HepG2 (cell line): Measurements from ENCODE around the gene CCDC88C. TPM values are rescaled to one million over a fixed set of nuclear protein-coding genes. Genes with fewer than 3 reads are reported as not detected.

Source experiments
- ATAC-seq: fragments of 200-7000 bp; cut with Tn5 transposase; 3 replicates; pipeline ENCODE4 v1.9.1; 2020; ENCODE audit warnings: mild to moderate bottlenecking, moderate library complexity
- BruUV-seq: library from RNA; stranded (reverse); fragments of 400-500 nt; replicated peaks from 2 replicates; lab custom pipeline; 2021; lab: Mats Ljungman, UMichigan
- CTCF ChIA-PET: fragments of 300-600 bp; formaldehyde crosslinking; extraction: SDS; loops from one replicate; lab custom pipeline; 2021; ENCODE audit warnings: low total read pairs, inconsistent platforms, low intra/inter-chr PET ratio; lab: Yijun Ruan, JAX
- POLR2A ChIA-PET: fragments of 350-600 bp; sonication (Branson Sonifier 250); formaldehyde crosslinking; loops from one replicate; lab custom pipeline; 2020; ENCODE audit warnings: antibody characterized with exemption, inconsistent platforms; lab: Yijun Ruan, JAX
- DNase-seq: peaks from one replicate; pipeline ENCODE4 v3.0.0-alpha.2; 2015; ENCODE audit warnings: low spot score
- FAIRE-seq: peaks from 3 replicates; lab custom pipeline; 2011; peaks lifted over from hg19 to GRCh38; lab: Jason Lieb, UNC
- H2AFZ ChIP-seq: one replicate; pipeline ENCODE4 v1.6.1; 2011; ENCODE audit warnings: low read length, inconsistent platforms
- H3K27ac ChIP-seq: fragments of 300-600 bp; 3 replicates; pipeline ENCODE4 v1.8.0; 2011; ENCODE audit warnings: mixed run types, mild to moderate bottlenecking, mixed read lengths, low read length, inconsistent platforms; ENCODE audit not compliant: insufficient read depth; ENCODE audit errors: extremely low read length
- H3K27me3 ChIP-seq, 2 experiments: fragments of 200-600 bp in 1 of 2; 2 replicates in 1 of 2; 3 replicates in 1 of 2; pipeline versions ENCODE4 v1.6.0 to v1.8.0; 2011; ENCODE audit warnings: low read length in 2 of 2, mild to moderate bottlenecking in 2 of 2, moderate library complexity in 2 of 2, inconsistent platforms in 1 of 2; ENCODE audit not compliant: insufficient read depth in 2 of 2, control insufficient read depth in 1 of 2
- H3K36me3 ChIP-seq, 2 experiments: fragments of 200-600 bp in 1 of 2; replicated peaks in 1 of 2; 2 replicates in 1 of 2; 3 replicates in 1 of 2; pipeline versions ENCODE4 v1.5.1 to v1.8.0; 2011; ENCODE audit warnings: low read length in 2 of 2, inconsistent platforms in 1 of 2; ENCODE audit not compliant: insufficient read depth in 2 of 2, control insufficient read depth in 1 of 2
- H3K4me1 ChIP-seq: 2 replicates; pipeline ENCODE4 v1.5.1; 2012; ENCODE audit warnings: low read length, inconsistent platforms; ENCODE audit not compliant: insufficient read depth
- H3K4me2 ChIP-seq: 2 replicates; pipeline ENCODE4 v1.6.0; 2011; ENCODE audit warnings: low read depth, low read length, inconsistent platforms
- H3K4me3 ChIP-seq, 3 experiments: fragments of 200-600 bp in 1 of 3; sonication (generic), shearing (Covaris generic) in 1 of 3; replicated peaks in 1 of 3; 2 replicates each; pipeline ENCODE4 v1.5.1; 2011 to 2016; ENCODE audit warnings: low read length in 3 of 3, inconsistent platforms in 2 of 3, low read depth in 2 of 3, mild to moderate bottlenecking in 2 of 3, control low read depth in 1 of 3, mixed read lengths in 1 of 3; ENCODE audit not compliant: insufficient read depth in 1 of 3
- H3K79me2 ChIP-seq: one replicate; pipeline ENCODE4 v1.6.1; 2011; ENCODE audit warnings: low read length, inconsistent platforms; ENCODE audit not compliant: insufficient read depth
- H3K9ac ChIP-seq: 2 replicates; pipeline ENCODE4 v1.6.0; 2011; ENCODE audit warnings: mild to moderate bottlenecking, low read depth, low read length, inconsistent platforms; ENCODE audit not compliant: insufficient read depth
- H3K9me3 ChIP-seq: 2 replicates; pipeline ENCODE4 v1.5.1; 2012; ENCODE audit warnings: mild to moderate bottlenecking, low read length
- H4K20me1 ChIP-seq: 2 replicates; pipeline ENCODE4 v1.6.0; 2011; ENCODE audit warnings: inconsistent platforms, mild to moderate bottlenecking, low read length, moderate library complexity; ENCODE audit not compliant: insufficient read depth
- HCFC1 ChIP-seq: fragments of 150-350 bp; IDR thresholded peaks from 2 replicates; pipeline ENCODE4 v1.6.1; 2014; ENCODE audit warnings: low read depth, low read length
- HOXA9 ChIP-seq: sonication (generic); formaldehyde crosslinking; IDR thresholded peaks from 2 replicates; pipeline ENCODE4 v1.8.1; 2022; ENCODE audit warnings: missing genetic modification reagents, mild to moderate bottlenecking, moderate library complexity, borderline replicate concordance
- ISX ChIP-seq: sonication (generic); formaldehyde crosslinking; conservative IDR thresholded peaks from 2 replicates; pipeline ENCODE4 v1.5.0; 2020; ENCODE audit warnings: missing genetic modification reagents
- RARA ChIP-seq: IDR thresholded peaks from 2 replicates; pipeline ENCODE4 v1.6.1; 2016; ENCODE audit warnings: missing genetic modification reagents, missing compliant biosample characterization
- REL ChIP-seq: sonication (generic); formaldehyde crosslinking; conservative IDR thresholded peaks from 2 replicates; pipeline ENCODE4 v1.8.0; 2022; ENCODE audit warnings: mild to moderate bottlenecking, missing genetic modification reagents, moderate library complexity
- TSC22D2 ChIP-seq: sonication (generic); formaldehyde crosslinking; IDR thresholded peaks from 2 replicates; pipeline ENCODE4 v1.5.1; 2020; ENCODE audit warnings: missing genetic modification reagents, mild to moderate bottlenecking, borderline replicate concordance
- ZNF234 ChIP-seq: sonication (generic); formaldehyde crosslinking; conservative IDR thresholded peaks from 2 replicates; pipeline ENCODE4 v1.5.1; 2020; ENCODE audit warnings: mild to moderate bottlenecking, missing genetic modification reagents
- ZNF235 ChIP-seq: sonication (generic); formaldehyde crosslinking; IDR thresholded peaks from 2 replicates; pipeline ENCODE4 v1.8.1; 2023; ENCODE audit warnings: mild to moderate bottlenecking, missing genetic modification reagents, borderline replicate concordance
- ZNF615 ChIP-seq: sonication (generic); formaldehyde crosslinking; IDR thresholded peaks from 2 replicates; pipeline ENCODE4 v1.5.0; 2020; ENCODE audit warnings: mild to moderate bottlenecking, missing genetic modification reagents, borderline replicate concordance
- WGBS: methylation state at CpG from one replicate; pipeline ENCODE4 v1.1.6; 2017; ENCODE audit warnings: low lambda C conversion rate; 5-methylcytosine and 5-hydroxymethylcytosine counted together
- in situ Hi-C: cut with HindIII; loops from 2 replicates; pipeline ENCODE4 v1.10.0; 2017; ENCODE audit warnings: low pct_unique_long_range_greater_than_20kb; ENCODE audit not compliant: extremely low pct_ligation_motif_present
- intact Hi-C: fragments of 100-400 bp; cut with micrococcal nuclease; formaldehyde crosslinking; loops from one replicate; pipeline ENCODE4 v1.10.0; 2022; ENCODE audit not compliant: unreplicated experiment
- polyA plus RNA-seq, 8 experiments: library from polyadenylated mRNA; depleted of rRNA in 3 of 8; stranded (reverse) in 7 of 8; unstranded in 1 of 8; fragments of >200 nt; fragmentation: Illumina TruSeq in 4 of 8; extraction: Trizol in 4 of 8; gene quantifications; 2 replicates each; pipeline versions ENCODE4 v1.2.1 to v1.2.3, GENCODE V29; 2011 to 2016; ENCODE audit warnings: low read depth in 4 of 8, missing spikeins in 1 of 8, mixed read lengths in 1 of 8; ENCODE audit not compliant: insufficient read depth in 1 of 8
- total RNA-seq, 5 experiments: library from RNA; depleted of rRNA; stranded (reverse); fragments of >200 nt; fragmentation: Illumina TruSeq; extraction: Trizol; gene quantifications; 2 replicates each; pipeline ENCODE4 v1.2.3, GENCODE V29; 2016; ENCODE audit warnings: low read depth in 1 of 5
- TF ChIP-seq, protein P1 (sequence below): sonication (generic); formaldehyde crosslinking; IDR thresholded peaks from 2 replicates; pipeline ENCODE4 v1.4.0; 2020; ENCODE audit warnings: mild to moderate bottlenecking, missing genetic modification reagents

CCDC88C gene
- total and polyA plus RNA-seq, 2 of the 13 experiments (the other 11 are each of a cell fraction or from before 2014, with no cell fraction given), result 3.6 to 11.7 TPM

DNA sequence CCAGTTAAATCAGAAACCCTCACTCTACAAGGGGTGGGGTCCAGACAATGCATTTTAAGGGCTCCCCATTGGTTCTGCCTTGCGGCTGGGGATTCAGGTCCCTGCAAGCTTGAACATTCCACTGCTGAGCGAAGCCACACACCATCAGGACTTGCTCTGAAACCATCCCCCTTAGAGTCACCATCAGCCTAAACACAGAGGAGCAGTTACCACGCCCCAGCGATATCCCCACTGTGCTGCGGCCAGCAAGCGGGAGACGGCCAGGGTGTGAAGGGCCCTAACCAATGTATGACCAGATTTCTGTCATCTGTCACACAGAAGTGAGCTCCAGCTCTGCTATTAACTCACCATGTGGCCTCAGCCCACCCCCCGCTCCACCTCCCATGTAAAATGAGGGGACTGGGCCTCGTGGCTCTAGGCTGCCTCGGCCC lies 29.7 kb downstream of the CCDC88C start:
- Histone ChIP-seq H3K27ac (no peak overlapping the region), H3K79me2 (peaks cover 16% of the 10 kb centered on the region), H3K36me3 (no peaks in the 10 kb centered on the region; a peak in 1 of 5 replicates), H3K4me3 (no peak overlapping the region), H2AFZ (no peak overlapping the region), H3K4me2 (no peak overlapping the region), H4K20me1 (no peaks in the 10 kb centered on the region), H3K9ac (no peak overlapping the region), H3K9me3 (no peaks in the 10 kb centered on the region), H3K4me1 (peaks cover 35% of the 10 kb centered on the region), H3K27me3 (no peaks in the 10 kb centered on the region)
- DNase-seq (no peak), FAIRE-seq (no peak), ATAC-seq (no peak)
- intact Hi-C loops, result no loop called here
- 98% methylated on average over 9 of the region's 10 CpGs for WGBS
- no TSS peak for BruUV-seq
- in situ Hi-C loops, result no loop called here
- CTCF ChIA-PET, result no interaction called here
- POLR2A ChIA-PET, result no interaction called here
- TF ChIP-seq REL, result no peak
- TF ChIP-seq HOXA9 (CRISPR knock-in tag), result no peak
- no peak for TF ChIP-seq HCFC1
- no peak for TF ChIP-seq ZNF615 (CRISPR knock-in tag)
- TF ChIP-seq, protein P1, sequence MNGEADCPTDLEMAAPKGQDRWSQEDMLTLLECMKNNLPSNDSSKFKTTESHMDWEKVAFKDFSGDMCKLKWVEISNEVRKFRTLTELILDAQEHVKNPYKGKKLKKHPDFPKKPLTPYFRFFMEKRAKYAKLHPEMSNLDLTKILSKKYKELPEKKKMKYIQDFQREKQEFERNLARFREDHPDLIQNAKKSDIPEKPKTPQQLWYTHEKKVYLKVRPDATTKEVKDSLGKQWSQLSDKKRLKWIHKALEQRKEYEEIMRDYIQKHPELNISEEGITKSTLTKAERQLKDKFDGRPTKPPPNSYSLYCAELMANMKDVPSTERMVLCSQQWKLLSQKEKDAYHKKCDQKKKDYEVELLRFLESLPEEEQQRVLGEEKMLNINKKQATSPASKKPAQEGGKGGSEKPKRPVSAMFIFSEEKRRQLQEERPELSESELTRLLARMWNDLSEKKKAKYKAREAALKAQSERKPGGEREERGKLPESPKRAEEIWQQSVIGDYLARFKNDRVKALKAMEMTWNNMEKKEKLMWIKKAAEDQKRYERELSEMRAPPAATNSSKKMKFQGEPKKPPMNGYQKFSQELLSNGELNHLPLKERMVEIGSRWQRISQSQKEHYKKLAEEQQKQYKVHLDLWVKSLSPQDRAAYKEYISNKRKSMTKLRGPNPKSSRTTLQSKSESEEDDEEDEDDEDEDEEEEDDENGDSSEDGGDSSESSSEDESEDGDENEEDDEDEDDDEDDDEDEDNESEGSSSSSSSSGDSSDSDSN (CRISPR knock-in tag), result no peak
- no peak for TF ChIP-seq ZNF235 (CRISPR knock-in tag)
- no peak for TF ChIP-seq TSC22D2 (CRISPR knock-in tag)
- TF ChIP-seq RARA, result no peak
- TF ChIP-seq ISX, result no peak
- no peak for TF ChIP-seq ZNF234 (CRISPR knock-in tag)
